Activated T-cell treated with anti-CD3 and anti-CD28 coated beads for 48 hours (primary cell): ENCODE measurements around the gene MAP3K13.
A peak's percentile ranks its signal among the peaks of the same experiment; 100 is the strongest.

Source experiments
- DNase-seq: peaks from one replicate; pipeline ENCODE4 v3.0.0-alpha.2; 2020; ENCODE audit warnings: low read depth

Gene MAP3K13

DNA sequence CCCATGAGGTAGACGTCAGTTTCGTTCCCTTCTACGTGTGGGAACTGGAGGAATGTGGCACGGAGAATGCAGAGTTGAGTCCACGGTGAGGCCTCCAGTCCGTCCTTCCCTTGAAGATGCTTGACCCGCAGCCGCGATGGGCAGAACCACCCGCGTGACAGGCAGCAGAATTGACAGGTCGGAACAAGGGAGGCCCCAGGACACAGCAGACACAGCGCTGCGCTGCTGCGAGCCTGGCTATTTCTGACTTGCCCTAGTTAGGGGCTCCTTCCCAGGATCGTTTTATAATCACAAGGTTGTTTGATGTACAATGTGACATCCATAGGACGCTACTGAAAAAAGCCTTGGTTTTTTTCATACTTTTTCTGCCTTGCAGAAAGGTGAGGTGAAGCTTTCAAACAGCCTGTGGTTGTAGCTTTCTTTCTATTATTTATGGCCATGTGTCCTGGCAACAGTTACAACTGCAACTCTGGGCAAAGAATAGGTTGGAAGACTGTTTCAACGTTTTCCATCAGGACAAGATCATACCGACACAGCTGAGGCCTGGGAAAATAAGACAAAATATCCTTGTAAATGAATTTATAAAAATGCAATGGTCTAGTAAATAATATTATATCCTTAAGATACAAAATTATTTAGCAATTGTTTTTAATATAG, 145.5 kb downstream of the MAP3K13 start:
- no peak for DNase-seq

DNA sequence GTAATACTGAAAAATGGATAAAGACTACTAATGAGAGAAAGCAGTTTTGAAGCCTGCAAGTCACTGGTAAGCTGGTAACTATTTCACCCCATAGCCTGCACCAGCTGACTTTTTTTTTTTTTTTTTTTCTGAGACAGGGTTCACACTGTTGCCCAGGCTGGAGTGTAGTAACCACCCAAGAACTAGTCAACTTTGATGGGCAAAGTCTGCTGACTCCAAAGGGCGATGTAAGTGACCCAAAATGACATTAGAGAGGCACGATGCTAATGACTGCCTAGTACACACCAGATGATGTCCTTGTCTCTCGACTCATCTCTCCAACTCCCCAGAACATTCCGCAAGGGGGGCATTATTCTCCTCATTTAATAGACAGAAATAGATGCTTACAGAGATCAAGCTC, 148.8 kb downstream of the MAP3K13 start:
- DNase-seq: no peak

DNA sequence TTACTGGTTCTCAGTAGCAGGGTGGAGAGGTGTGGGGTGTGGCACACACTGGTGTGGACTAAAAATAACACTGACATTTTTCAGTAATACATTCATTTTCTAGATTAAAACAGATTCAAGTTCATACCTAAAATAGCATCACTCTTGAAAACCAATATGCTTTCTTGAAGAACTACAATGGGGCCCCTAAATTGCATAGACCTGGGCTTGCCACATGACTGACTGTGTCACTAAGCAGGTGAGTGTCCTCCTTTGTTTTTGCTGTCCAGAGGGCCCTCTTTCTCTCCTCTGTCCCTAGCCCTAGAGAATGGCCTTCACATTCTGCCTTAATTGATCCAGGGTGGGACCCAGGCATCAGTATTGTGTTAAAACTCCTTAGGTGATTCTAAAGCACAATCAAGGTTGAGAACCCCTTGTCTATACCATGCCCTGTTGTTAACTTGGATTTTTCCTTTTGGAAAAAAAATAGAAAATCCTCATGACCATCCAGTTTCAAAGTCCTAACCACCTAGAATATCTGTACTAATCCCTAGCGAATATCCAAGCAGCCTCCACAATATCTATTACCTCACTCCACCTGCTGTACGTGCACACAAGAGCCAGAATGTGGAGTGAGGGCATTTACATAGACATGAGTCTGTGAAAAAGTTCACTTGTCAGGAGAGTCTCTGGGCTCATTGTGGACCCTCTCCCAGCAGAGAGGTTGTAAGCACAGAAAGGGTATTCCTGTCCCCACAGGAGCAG, 154.6 kb downstream of the MAP3K13 start:
- DNase-seq: no peak

DNA sequence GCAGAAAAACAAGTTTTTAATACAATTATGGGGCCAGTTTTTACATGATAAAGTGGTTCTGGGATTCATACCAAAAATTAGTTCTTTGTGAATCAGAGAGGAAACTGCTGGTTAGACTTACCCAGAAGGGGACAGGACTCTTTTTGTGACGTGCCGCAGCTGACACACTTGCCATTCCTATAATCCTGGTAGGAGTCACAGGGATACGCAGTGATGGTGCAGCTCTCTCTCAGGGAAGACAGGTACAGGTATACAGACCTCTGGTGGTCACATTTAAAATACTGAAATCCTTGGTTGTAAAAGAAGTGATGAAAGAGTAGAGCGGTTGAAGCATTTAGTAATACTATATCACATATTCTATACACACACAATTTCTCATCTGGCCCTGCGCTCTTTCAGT, 156.1 kb downstream of the MAP3K13 start:
- no peak for DNase-seq

DNA sequence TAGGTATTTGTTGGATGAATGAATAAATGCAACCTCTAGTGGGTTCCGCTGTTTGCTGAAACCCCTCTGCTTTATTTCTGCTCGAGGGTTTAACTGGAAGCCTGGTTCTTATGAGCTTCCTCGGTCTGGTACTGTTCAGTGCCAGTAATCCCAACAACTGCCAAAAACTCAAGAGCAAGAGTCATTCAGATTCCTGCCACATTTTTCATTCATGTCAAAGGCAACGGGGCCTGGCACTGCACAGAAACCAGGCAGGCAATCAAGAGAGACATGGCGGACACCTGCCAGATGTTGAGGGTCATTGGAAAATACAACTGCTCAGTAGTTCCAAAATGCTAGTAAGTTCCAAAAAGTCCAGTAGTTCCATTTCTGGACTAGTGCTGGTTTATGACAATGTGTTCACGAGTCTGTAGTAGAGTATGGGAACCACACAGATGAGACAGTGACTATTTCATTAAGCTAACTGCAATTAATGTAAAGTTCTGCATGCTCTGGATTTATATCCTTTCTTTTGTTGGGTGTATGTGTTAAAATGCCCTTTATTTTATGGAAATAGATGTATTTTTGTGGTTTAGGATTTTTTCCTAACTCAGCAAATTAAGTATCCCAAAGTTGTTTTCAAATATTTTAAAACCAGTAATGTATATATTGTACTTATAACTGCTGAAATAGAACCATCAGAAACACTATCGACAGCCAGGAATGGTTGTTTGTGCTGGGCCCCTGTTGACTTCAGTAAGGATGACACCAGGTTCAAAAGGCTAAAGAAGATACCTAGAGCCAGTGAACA, 158.6 kb downstream of the MAP3K13 start:
- no peak for DNase-seq

DNA sequence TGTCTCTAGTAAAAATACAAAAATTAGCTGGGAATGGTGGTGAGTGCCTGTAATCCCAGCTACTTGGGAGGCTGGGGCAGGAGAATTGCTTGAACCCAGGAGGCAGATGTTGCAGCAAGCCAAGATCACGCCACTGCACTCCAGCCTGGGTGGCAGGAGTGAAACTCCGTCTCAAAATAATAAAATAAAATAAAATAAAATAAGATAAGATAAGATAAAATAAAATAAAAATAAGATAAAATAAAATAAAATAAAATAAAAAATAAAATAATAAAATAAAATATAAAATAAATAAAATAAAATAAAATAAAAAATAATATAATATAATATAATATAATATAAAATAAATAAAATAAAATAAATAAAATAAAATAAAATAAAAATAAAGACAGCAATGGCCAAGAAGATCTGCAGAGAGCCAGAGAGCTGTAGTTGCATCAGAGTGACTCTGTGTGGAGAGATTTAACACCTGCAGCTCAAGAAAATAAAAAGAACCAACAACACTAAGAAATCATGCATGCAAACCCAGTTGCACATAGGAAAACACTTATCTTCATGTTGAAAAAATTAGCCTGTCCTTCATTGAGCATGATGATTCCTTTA, 163.5 kb downstream of the MAP3K13 start:
- no peak for DNase-seq

DNA sequence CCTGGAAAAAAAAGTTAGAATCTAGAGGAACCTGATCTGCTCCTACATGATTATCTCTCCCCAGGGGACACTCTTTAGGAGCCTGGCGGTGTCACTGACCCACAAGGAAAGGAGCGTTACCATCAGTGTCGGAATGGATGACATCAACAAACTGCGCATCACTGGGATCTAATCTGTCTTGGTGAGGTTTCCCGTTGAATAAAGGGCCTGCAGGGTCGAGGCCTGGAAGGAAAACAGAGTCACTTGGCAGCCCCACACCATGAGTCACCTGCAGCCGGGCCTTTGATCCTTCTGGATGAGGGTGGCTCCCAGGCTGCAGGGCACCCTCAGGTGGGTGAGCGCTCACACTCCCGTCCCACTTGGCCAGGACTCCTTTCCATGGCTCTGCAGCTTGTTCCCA, 164.4 kb downstream of the MAP3K13 start:
- DNase-seq: no peak

DNA sequence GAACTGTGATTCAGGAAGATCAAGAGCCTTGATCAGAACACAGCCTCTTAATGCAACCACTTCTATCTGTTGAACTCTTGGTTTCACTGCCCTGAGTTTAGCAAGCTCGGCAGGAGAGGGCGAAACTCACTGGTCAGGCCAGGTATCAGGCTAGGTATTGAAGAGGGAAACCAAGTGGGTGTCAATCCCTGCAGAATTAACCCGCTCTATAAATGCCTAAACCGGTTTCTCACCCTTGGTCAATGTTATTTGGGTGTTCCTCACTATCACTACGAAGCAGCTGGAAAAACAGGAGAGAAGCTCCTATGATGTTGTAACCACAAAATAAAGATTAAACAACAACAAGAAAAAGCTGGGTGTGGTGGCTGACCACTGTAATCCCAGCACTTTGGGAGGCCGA, 165.6 kb downstream of the MAP3K13 start:
- no peak for DNase-seq

DNA sequence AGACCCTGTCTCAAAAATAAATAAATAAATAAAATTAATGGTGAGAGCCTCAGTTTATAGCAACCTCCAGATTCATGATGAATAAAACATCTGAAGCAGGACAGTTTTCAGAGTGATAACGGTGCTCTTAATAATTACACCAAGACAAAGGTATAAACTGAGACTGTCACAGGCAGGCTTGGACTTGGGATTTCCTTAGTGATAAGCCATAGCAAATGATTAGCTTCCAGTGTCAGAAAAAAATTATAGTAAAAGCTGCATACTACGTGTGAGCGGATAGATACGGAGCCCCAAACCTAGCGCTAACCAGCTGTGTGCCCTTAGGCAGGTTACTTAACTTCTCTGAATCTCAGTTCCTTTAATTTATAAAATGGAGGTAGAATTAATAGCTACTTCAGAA, 167.9 kb downstream of the MAP3K13 start:
- no peak for DNase-seq

DNA sequence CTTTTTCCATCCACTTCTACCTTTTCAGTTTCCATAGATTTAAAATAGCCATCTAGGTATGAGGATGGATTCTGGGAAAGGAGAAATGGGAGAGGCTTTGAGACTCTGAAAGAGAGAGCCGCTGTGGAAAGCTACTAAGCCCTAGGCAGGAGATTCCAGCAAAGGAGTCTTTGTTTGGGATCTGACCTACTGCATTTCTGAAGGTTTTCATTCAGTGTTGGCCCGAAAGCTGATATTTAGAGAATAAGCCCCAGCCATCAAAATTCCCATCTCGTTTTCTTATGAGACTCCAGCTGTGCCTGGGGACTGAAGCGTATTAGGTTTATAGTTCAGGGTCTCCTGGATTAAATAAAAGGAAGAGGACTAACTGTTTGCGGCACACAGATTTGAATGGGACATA, 170.0 kb downstream of the MAP3K13 start:
- no peak for DNase-seq

DNA sequence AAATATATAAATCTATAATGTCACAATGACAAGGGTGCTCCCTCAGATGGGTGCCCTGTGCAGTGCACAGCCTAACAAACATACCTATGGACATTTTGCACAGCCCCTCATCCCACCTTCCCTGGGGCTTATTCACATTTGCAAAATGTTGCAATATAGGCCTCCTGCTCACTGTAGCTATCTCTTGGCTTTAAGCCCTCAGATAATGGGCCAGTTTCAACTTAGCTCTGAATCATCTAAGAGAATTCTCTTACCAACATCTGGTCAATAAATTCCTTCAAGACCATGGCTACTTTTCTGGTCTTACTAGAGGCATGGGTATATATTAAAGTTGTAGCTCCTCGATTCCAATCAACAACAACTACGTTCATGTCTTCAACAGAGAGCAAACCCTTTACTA, 171.6 kb downstream of the MAP3K13 start:
- no peak for DNase-seq

DNA sequence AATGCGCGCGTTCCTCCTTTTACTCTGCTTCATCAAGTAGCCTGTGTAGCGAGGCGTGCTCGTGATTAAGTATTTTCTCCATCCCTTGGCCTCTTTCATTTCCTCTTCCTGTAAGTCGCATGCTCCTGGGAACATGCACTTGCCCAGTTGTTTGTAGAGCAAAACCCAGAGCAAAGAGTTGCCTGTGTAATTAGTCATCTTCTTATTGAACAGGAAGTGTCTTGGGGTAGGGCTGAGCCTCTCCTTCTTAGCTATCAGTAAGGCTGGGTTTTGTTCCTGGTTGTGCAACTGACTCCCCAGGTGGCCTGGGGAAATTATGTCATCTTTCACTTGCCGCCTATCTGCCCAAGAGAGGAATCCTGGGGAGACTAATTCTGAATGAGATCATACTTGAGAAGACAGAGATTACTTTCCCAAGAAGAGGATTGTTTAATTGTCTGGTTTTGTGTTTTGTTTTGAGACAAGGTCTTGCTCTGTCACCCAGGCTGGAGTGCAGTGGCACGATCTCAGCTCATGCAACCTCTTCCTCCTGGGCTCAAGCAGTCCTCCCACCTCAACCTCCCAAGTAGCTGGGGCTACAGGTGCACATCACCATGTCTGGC, 174.5 kb downstream of the MAP3K13 start:
- peak; percentile 43 for DNase-seq
